SK-N-SH treated with all-trans-retinoic acid at 6 μM for 48 hours (cell line): ENCODE results near the gene DDI1.

Source experiments
- ARNTL ChIP-seq: fragments of 450-650 bp; formaldehyde crosslinking; IDR thresholded peaks from 2 replicates; pipeline ENCODE4 v1.5.0; 2020; ENCODE audit warnings: low read depth, mild to moderate bottlenecking, moderate library complexity, borderline replicate concordance
- BACH2 ChIP-seq: fragments of 250-450 bp; sonication (Bioruptor Pico); IDR thresholded peaks from 2 replicates; pipeline ENCODE4 v1.9.0; 2021; ENCODE audit warnings: mild to moderate bottlenecking, borderline replicate concordance
- CSDC2 ChIP-seq: fragments of 250-450 bp; sonication (Bioruptor Pico); IDR thresholded peaks from 2 replicates; pipeline ENCODE4 v1.5.0; 2020; ENCODE audit warnings: mild to moderate bottlenecking, moderate library complexity
- ESRRG ChIP-seq: fragments of 250-450 bp; sonication (Bioruptor Pico); IDR thresholded peaks from 2 replicates; pipeline ENCODE4 v1.6.1; 2021; ENCODE audit warnings: mild to moderate bottlenecking
- OSR1 ChIP-seq: fragments of 250-450 bp; sonication (Bioruptor Pico); IDR thresholded peaks from 2 replicates; pipeline ENCODE4 v1.8.0; 2022; ENCODE audit warnings: moderate library complexity, mild to moderate bottlenecking, inconsistent platforms
- RARB ChIP-seq: fragments of 250-450 bp; sonication (Bioruptor Pico); IDR thresholded peaks from 2 replicates; pipeline ENCODE4 v1.8.0; 2021; ENCODE audit warnings: mild to moderate bottlenecking, moderate library complexity
- TCF4 ChIP-seq: fragments of 250-450 bp; sonication (Bioruptor Pico); IDR thresholded peaks from 2 replicates; pipeline ENCODE4 v1.8.0; 2021; ENCODE audit warnings: mild to moderate bottlenecking, moderate library complexity, borderline replicate concordance
- TOX ChIP-seq: fragments of 250-450 bp; sonication (Bioruptor Pico); IDR thresholded peaks from 2 replicates; pipeline ENCODE4 v1.8.0; 2021; ENCODE audit warnings: mild to moderate bottlenecking, moderate library complexity, borderline replicate concordance
- ZFP3 ChIP-seq: fragments of 250-450 bp; sonication (Bioruptor Pico); IDR thresholded peaks from 2 replicates; pipeline ENCODE4 v1.5.0; 2020; ENCODE audit warnings: mild to moderate bottlenecking, moderate library complexity
- ZFP30 ChIP-seq: fragments of 450-650 bp; formaldehyde crosslinking; IDR thresholded peaks from 2 replicates; pipeline ENCODE4 v1.5.0; 2022; ENCODE audit warnings: mild to moderate bottlenecking, moderate library complexity
- ZNF565 ChIP-seq: fragments of 450-650 bp; formaldehyde crosslinking; conservative IDR thresholded peaks from 2 replicates; pipeline ENCODE4 v1.5.0; 2020; ENCODE audit warnings: low read depth, mild to moderate bottlenecking, moderate library complexity
- ZNF8 ChIP-seq: fragments of 450-650 bp; formaldehyde crosslinking; IDR thresholded peaks from 2 replicates; pipeline ENCODE4 v1.5.0; 2020; ENCODE audit warnings: mild to moderate bottlenecking, moderate library complexity
- TF ChIP-seq, protein P1 (sequence below): fragments of 250-450 bp; sonication (Bioruptor Pico); IDR thresholded peaks from 2 replicates; pipeline ENCODE4 v1.5.0; 2020; ENCODE audit warnings: mild to moderate bottlenecking, moderate library complexity
- TF ChIP-seq, protein P2 (sequence below): fragments of 250-450 bp; sonication (Bioruptor Pico); IDR thresholded peaks from 2 replicates; pipeline ENCODE4 v1.8.0; 2020; ENCODE audit warnings: mild to moderate bottlenecking, moderate library complexity, borderline replicate concordance

DNA sequence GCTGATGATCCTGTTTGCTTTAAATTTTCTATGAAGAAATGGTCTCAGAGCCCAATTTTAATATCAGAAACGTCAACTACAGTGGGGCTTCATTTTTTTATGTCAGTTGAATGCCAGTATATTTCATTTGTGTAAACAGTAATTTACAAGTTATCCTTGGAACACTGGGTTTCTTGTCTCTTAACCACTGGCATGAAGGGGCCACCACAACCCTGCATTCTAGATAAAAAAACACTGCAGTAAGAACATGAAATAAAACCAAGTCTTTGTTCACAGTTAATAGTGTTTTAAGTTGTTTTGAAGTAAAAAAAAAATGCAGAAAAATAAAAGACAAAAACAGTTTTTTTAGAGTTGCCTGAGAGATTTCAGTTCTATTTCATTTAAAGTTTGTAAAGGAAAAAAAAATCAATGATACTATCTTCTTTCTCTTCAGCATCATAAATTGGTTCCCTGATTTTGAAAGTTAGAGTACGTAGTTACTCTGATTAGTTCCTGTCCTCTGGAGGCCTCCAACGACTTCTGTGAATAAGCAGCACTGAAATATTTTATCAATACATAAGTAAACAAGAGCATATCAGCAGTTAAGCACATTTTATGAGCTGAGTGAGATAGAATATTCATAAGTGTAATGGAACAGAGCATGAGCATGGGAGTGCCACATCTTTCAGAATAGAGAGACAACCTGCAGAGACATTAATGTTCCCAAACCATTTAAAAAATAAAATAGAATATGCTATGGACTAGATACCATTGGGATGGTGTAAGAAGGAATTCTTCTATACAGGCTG lies 7.8 kb upstream of the DDI1 start:
- no peak for TF ChIP-seq ARNTL (CRISPR knock-in tag)
- TF ChIP-seq BACH2 (CRISPR knock-in tag): no peak
- TF ChIP-seq CSDC2 (CRISPR knock-in tag): no peak
- TF ChIP-seq TOX (CRISPR knock-in tag): no peak
- no peak for TF ChIP-seq ZFP30 (CRISPR knock-in tag)
- no peak for TF ChIP-seq OSR1
- TF ChIP-seq ZNF8 (CRISPR knock-in tag): no peak
- no peak for TF ChIP-seq ZFP3 (CRISPR knock-in tag)
- TF ChIP-seq, protein P1, sequence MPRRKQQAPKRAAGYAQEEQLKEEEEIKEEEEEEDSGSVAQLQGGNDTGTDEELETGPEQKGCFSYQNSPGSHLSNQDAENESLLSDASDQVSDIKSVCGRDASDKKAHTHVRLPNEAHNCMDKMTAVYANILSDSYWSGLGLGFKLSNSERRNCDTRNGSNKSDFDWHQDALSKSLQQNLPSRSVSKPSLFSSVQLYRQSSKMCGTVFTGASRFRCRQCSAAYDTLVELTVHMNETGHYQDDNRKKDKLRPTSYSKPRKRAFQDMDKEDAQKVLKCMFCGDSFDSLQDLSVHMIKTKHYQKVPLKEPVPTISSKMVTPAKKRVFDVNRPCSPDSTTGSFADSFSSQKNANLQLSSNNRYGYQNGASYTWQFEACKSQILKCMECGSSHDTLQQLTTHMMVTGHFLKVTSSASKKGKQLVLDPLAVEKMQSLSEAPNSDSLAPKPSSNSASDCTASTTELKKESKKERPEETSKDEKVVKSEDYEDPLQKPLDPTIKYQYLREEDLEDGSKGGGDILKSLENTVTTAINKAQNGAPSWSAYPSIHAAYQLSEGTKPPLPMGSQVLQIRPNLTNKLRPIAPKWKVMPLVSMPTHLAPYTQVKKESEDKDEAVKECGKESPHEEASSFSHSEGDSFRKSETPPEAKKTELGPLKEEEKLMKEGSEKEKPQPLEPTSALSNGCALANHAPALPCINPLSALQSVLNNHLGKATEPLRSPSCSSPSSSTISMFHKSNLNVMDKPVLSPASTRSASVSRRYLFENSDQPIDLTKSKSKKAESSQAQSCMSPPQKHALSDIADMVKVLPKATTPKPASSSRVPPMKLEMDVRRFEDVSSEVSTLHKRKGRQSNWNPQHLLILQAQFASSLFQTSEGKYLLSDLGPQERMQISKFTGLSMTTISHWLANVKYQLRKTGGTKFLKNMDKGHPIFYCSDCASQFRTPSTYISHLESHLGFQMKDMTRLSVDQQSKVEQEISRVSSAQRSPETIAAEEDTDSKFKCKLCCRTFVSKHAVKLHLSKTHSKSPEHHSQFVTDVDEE (CRISPR knock-in tag): no peak
- TF ChIP-seq, protein P2, sequence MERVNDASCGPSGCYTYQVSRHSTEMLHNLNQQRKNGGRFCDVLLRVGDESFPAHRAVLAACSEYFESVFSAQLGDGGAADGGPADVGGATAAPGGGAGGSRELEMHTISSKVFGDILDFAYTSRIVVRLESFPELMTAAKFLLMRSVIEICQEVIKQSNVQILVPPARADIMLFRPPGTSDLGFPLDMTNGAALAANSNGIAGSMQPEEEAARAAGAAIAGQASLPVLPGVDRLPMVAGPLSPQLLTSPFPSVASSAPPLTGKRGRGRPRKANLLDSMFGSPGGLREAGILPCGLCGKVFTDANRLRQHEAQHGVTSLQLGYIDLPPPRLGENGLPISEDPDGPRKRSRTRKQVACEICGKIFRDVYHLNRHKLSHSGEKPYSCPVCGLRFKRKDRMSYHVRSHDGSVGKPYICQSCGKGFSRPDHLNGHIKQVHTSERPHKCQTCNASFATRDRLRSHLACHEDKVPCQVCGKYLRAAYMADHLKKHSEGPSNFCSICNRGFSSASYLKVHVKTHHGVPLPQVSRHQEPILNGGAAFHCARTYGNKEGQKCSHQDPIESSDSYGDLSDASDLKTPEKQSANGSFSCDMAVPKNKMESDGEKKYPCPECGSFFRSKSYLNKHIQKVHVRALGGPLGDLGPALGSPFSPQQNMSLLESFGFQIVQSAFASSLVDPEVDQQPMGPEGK (CRISPR knock-in tag): no peak
- no peak for TF ChIP-seq ESRRG (CRISPR knock-in tag)
- no peak for TF ChIP-seq TCF4
- no peak for TF ChIP-seq RARB
- TF ChIP-seq ZNF565 (CRISPR knock-in tag): no peak
